Stimulated activated CD4-positive, alpha-beta T cell treated with anti-CD3 and anti-CD28 coated beads, Interleukin-2, amount 100 ng/mL, for 48 hours (primary cell): Measurements from ENCODE around the gene ZXDC.

ENCODE experiments used
- DNase-seq, 2 donors: peaks; one replicate each; pipeline ENCODE4 v3.0.0-alpha.2; 2020

Gene ZXDC

DNA sequence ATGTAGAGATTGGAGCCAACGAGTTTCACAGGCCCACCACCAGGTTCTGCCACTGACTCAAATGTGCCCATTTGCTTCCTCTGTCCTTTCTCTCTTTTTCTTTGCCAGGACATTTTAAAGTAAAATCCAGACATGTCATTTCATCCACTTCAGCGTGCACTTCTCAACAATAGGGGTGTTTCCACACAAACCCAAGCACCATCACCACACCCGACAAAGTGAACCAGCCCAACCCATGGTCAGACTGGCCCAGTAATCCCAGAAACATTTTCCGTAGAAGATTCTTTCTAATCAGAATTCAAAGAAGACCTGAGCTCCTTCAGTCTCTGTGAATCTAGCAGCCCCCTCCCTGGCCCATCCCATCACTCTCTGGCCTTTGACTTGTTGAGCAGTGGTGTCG lies 67.6 kb downstream of the ZXDC start:
- DNase-seq: no peak

DNA sequence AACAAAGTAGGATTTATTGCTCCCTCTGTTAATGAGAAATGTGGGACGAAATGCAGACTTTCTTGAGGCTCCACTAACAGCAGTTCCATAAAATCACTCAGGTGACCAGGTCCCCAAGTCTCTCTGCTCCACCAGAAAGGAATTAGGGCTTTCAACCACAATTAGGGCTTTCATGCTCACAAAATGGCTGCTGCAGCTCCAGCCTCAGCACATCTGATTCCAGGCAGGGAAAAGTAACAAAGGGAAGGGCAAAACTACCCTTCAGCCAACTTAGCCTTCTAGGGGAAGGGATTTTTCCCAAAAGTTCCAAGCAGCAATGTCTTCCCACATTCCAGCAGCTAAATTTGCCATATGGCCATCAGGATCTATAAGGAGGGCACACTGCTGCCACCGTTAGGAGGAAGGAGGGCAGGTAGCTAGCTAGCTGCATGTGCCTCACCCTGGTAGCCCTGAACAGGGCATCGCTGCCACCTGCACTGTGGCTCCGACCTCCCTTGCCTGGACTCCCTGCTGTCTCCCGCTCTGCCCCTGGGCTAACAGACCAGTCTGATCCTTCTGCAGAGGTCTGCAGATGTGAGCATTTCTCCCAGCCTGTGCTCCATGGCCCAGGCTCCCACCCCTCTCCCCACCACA lies 68.2 kb downstream of the ZXDC start:
- DNase-seq: no peak

DNA sequence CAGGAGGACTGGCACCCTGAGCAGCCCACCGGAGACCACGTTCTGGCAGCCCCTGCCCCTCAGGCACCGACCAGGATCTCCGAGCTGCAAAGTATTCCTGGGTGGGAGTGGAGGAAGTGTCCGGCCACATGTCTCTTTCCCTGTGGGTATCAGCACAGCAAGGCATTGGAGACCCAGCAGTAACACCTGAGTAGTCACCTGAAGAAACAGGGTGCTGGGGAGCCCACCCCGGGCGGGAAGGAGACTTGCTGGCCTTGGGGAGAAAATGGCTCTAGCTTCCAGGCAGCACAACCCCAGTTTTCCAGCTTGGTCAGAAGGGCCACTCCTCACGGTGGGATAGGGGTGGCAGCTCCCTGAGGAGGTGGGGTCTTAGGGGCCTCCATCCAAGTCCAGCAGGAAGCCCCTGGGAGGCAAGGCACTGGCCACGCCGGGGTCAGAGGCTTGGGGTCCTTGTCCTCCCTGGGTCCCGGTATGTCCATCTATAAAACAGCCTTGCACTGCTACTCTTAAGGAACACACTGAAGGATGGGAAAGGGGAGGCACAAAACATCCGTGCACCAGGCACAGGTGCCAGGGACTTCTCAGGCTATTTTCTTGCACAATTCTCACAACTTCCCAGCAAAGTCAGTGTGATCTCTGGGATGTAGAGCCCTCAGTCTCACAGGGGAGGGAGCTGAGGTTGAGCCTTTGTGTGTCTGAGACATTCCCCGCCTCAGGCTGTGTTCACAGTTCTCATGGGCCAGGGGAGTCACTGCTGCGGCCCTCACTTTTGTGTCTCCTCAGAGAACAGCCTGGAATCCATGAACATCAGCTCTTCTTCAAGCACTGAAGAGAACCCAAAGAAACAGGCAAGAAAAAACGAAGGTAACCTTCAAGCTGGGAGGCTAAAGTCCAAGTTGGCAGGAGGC lies 69.0 kb downstream of the ZXDC start:
- no peak for DNase-seq

DNA sequence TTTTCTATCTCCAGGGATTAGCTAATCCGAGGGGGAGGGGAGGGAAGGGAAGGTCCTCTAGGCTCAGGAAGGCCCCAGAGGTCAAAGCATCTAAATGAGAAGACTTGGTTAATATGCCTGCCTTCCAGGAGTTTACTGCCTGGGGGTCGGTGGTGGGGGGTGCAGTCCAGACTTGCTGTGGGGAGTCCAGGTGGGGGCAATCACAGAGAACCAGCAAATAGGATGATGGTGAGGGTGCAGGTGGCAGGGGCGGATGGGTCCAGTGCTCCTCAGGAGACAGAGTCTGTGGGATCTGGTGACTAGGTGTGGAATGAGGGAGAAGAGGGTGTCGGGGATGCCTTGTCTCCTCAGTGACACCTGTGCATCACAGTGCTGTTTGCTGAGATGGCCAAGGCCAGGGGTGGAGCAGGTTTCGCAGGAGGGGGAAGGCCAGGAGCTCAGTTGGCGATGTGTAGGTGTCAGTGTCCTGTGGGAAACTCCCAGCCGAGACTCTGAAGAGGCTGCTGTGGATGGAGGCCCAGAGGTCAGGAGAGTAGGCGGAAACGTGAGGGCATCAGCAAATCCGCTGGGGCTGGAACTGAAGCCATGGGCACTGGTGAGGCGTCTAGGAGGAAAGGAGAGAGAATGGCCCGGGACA lies 72.9 kb downstream of the ZXDC start:
- DNase-seq: no peak

- no peak for DNase-seq
Measured at GRCh38 chr3:126402178-126402577, 73.5 kb downstream of the ZXDC start.

DNA sequence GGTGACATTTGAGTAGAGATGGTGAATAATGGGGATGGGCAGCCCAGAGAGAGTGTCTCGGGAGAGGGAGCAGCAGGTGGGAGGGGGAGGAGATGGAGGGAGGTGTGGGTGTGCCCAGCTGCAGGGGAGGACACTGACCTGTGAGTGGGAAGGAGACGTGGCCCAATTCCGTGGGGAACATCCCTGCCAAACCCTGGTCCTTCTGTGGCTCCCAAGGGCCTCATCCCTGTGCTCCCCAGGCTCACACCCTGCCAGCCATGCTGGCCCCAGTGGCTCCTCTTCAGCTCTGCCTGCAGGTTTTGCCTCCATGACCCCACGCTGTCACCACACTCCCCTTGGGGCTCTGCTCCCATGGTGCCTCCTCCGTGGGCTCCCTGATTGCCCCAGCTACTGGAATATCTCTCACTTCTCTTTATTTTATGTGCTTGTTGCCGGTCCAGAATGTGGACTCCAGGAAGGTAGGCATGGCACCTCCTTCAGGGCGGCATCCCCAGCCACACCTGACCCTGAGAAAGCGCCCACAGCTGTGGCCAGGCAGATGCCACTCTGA lies 74.0 kb downstream of the ZXDC start:
- no peak for DNase-seq

DNA sequence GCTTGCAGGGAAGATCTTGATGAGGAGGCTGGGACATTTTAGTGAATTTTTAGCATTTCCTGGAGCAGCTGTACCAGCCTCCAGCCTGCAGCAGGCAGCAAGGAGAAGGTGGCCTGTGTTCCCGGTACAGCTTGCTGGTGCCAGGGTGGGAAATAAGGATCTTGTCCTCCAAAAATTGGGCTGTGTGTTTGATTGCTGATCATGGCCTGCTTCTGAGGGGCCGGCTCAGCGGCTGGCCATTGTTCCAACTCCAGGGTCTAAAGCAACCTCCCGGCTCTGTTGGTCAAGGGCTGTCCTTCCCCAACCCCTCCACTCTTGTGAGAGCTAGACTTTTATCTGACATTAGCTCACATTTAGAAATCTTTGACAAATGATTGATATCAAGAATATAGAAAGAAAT lies 75.9 kb downstream of the ZXDC start:
- DNase-seq: no peak

GRCh38 chr3:126399351-126399735 lies 76.3 kb downstream of the ZXDC start:
- DNase-seq: no peak

DNA sequence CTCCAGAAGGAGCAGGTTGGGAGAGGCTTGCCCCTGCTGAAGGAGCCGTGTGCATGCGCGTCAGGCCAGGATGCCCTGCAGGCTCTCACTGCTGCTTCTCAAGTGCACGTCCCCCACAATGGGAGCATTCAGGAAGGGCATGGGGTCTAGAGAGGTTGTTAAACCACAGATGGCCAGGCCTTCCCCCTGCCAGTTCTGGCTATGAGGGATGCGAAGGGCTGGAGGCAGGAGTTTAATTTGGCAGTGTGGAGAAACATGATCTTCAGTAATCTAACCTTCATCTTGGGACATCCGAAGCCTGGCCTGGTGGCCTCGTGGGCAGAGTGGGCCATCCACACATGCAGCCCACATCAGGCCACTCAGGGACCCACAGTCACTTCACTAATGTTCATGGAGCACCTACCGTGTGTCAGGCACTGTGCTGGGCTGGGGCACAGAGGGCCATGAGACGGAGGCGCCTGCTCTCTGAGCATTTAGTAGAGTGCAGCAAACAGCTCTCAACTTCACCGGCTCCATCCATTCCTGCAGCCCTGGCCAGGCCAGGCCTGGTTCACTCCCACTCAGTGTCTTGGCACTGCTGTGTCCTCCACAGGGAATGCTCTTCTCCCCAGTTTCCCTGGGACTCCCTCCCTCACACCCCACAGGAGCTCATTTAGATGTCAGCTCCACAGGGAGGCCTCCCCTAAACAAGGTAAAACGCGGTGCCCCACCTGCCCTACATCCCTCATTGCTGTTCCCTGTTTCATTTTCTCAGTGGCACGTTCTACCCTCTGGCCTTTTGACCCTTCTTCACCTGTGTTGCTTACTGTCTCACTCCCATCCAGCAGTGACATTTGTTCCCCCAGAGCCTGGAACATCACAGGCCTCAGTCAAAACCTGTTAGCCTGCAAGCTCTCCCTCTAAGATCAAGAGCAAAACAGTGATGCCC lies 77.0 kb downstream of the ZXDC start:
- DNase-seq: no peak

- DNase-seq: no peak
Measured at GRCh38 chr3:126397610-126398422, 77.9 kb downstream of the ZXDC start.

- DNase-seq: no peak
Measured at GRCh38 chr3:126396536-126396935, 79.2 kb downstream of the ZXDC start.

DNA sequence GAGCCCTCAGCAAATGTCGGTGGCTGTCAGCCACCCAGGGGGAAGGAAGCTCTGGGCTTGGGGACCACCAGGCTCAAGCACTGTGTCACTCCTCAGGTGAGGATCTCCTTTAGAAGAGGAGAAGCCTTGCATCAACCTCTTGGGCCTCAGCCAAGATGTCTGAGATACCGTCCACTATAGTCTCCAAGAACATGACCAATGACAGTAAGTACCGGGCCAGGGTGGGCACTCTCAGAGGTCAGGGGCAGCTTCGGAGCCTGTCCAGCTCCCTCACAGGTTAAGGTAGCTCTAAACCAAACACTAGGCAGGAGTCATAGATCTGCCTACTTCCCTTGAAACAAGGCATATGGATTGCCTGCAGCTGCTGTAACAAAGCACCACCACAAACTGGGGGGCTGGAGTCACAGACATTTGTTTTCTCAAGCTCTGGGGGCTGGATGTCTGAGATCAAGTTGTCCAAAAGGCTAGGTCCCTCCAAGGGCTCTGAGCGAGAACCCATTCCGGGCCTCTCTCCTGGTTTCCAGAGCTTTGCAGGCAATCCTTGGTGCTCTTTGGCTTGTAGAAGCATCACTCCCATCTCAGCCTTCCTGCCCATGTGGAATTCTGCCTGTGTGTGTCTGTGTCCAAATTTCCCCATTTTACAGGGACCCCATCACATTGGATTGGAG lies 79.7 kb downstream of the ZXDC start:
- DNase-seq: no peak

DNA sequence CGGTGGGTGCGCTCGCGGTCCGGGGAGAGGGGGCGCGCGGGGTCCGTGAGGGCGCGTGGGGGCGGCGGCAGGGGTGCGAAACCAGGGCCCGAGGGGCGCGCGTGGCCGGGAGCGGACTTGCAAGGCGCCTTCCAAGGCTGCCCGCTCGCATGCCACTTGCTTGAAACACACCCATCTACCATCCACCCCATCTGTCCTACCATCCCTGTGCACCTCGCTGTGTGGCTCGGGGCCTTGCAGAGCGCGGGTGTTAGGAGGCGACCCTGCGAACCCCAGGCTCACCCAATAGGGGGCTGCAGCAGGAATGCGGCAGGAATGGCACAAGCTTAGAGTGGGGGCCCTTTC lies 80.7 kb downstream of the ZXDC start:
- no peak for DNase-seq

DNA sequence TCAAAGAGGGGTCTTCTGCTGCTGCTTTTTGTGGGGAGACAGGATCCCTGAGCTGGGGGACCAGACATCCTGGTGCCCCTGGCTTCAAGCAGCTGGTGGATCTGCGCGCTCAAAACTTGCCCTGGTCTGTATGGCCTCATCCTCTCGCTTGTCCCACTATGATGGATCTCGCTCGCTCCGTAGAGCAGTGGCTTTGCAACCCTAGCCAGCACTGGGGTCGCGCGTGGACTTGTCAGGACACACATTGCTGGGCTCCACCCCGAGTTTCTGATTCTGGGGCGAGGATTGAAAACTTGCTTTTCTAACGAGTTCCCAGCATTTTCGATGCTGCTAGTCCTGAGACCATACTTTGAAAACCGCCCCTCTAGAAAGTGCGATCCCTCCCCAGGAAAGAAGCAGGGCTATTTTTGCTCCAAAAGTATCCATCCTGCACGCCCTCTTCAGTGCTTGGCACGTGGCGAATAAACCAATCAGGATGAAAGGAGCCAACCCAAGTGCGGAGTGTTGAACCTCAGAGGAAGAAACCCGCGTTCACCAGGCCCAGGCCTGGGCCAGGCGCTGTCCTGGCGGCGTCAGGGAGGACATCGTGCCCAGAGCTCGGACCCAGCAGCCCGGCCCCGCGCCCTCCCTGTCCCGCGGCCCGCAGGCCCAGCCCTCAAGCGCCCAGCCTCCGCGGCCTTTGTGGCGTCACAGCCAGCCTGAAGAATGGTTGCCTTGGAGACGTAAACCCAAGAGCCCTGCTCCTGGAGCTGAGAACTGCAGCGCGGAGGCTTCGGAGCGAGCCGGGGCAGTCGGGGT lies 81.3 kb downstream of the ZXDC start, which contains the start of gene CFAP100:
CFAP100 (plus strand) TSS at position 731 of the 798 bp plus-strand sequence. CDS start 1,092 bp downstream, outside the sequence.
- no peak for DNase-seq

- no peak for DNase-seq
Measured at GRCh38 chr3:126393563-126393962, 82.1 kb downstream of the ZXDC start.

GRCh38 chr3:126392246-126392645 lies 83.4 kb downstream of the ZXDC start:
- no peak for DNase-seq

DNA sequence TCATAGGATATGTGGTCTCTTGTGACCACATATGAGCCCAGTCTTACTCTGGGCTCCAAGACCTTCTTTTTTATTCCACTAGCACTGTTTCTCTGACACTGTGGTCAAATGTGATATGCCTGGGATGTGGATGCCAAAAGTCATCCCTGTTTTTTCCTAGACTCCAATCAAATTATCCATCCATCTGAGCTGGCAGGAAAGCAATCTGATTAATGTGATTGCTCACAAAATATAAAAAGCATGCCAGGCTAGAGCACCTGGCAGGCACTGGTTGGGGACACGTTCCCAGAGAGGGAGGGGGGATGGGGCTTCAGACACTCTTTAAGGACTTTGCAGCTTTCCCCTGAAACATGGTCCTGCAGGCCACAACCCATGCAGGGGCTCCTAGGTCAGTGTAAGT lies 84.1 kb downstream of the ZXDC start:
- DNase-seq: no peak

- DNase-seq: no peak
Measured at GRCh38 chr3:126390751-126391150, 84.9 kb downstream of the ZXDC start.

GRCh38 chr3:126390201-126390600 lies 85.5 kb downstream of the ZXDC start:
- no peak for DNase-seq

DNA sequence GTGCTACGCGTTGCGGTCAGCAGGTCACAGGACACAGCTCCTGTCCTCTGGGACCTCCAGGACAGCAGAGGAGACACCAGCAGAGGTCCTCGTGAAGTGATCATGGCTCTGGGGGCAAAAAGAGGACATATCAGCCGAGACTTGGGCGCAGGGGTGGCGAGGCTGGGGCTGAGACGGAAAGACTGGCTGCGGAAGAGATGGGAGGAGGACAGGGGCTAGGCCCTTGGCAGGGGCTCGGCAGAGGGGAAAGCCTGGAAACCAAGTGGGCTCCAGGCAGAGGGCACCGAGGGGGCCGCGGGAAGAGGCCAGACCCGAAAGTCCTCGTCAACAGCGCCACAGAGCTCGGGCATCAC lies 85.9 kb downstream of the ZXDC start:
- DNase-seq: no peak
